Heart right ventricle (tissue), 16 donors: ENCODE measurements around the gene G0S2. TPM values are rescaled to one million over a fixed set of nuclear protein-coding genes. Genes with fewer than 3 reads are reported as not detected.

Experiments
- ATAC-seq, 8 donors: fragments of 200-7000 bp; cut with Tn5 transposase; one replicate each; pipeline ENCODE4 v1.9.1; 2020; ENCODE audit warnings: mild to moderate bottlenecking in 8 of 8, moderate library complexity in 8 of 8, moderate number of reproducible peaks in 1 of 8
- DNase-seq, 2 donors: peaks; one replicate each; pipeline ENCODE4 v3.0.0-alpha.2; 2020
- H3K27ac ChIP-seq, 10 donors: fragments of 200-600 bp; sonication (generic) in 2 of 10; one replicate each; pipeline versions ENCODE4 v1.5.0 to v1.8.0; 2020 to 2022; ENCODE audit warnings: mild to moderate bottlenecking in 3 of 10
- H3K27me3 ChIP-seq, 7 donors: fragments of 200-600 bp; one replicate each; pipeline ENCODE4 v1.8.0; 2021 to 2022; ENCODE audit warnings: mild to moderate bottlenecking in 2 of 7
- H3K36me3 ChIP-seq, 9 donors: fragments of 200-600 bp; sonication (generic) in 1 of 9; one replicate each; pipeline versions ENCODE4 v1.5.0 to v1.8.0; 2020 to 2022; ENCODE audit warnings: mild to moderate bottlenecking in 2 of 9
- H3K4me1 ChIP-seq, 9 donors: fragments of 200-600 bp; sonication (generic) in 1 of 9; one replicate each; pipeline versions ENCODE4 v1.5.0 to v1.8.0; 2020 to 2022; ENCODE audit warnings: mild to moderate bottlenecking in 4 of 9
- H3K4me3 ChIP-seq, 10 donors: fragments of 200-600 bp; sonication (generic) in 2 of 10; one replicate each; pipeline versions ENCODE4 v1.5.0 to v1.8.0; 2020 to 2022; ENCODE audit warnings: mild to moderate bottlenecking in 7 of 10, moderate library complexity in 2 of 10
- H3K9me3 ChIP-seq, 11 donors: fragments of 200-600 bp in 10 of 11; sonication (generic) in 2 of 11; one replicate each; pipeline versions ENCODE4 v1.5.0 to v1.8.0; 2013 to 2022; ENCODE audit warnings: mild to moderate bottlenecking in 2 of 11, control low read depth in 1 of 11, moderate library complexity in 1 of 11
- WGBS, 2 donors: extraction: QIAGEN DNeasy Blood & Tissue Kit; methylation state at CpG; one replicate each; pipeline ENCODE4 v1.1.7; 2013; ENCODE audit warnings: inconsistent platforms in 1 of 2; 5-methylcytosine and 5-hydroxymethylcytosine counted together
- intact Hi-C, 10 donors: fragments of 100-400 bp; cut with DNase I; formaldehyde crosslinking; loops; one replicate each; pipeline versions ENCODE4 v1.11.1 to v1.14.2; 2022
- polyA plus RNA-seq, 2 donors: library from polyadenylated mRNA; stranded (reverse); fragments of 200-250 nt; gene quantifications; one replicate each; pipeline ENCODE4 v1.2.3, GENCODE V29; 2013
- total RNA-seq, 10 donors: library from RNA; stranded (reverse); fragmentation: NEBNext Ultra II Directional in 3 of 10; extraction: Animal tissue kit (Norgen Biotek cat#: 25700) in 3 of 10; gene quantifications; one replicate each; pipeline versions ENCODE4 v1.2.1 to v1.2.4, GENCODE V29; 2021 to 2023
- TF ChIP-seq, protein P1 (sequence below), 9 donors: fragments of 200-600 bp; sonication (generic) in 2 of 9; IDR thresholded peaks; one replicate each; pipeline versions ENCODE4 v1.5.0 to v1.8.0; 2021 to 2022; ENCODE audit warnings: antibody characterized with exemption in 9 of 9, mild to moderate bottlenecking in 5 of 9, moderate library complexity in 1 of 9
- donor health status: Arrhythmogenic right ventricular cardiomyopathy.
- donor health status: ischemic (EF 13 %, LVEDD 7.1; RV severe dilation, severe dysfunction).
- donor health status: healthy with polysubstance abuse.
- donor health status: DM: no; HTN: yes; CAD: no.
- donor health status: DM: no; HTN: no; CAD: no.
- donor health status: ischemic (EF 25% LVEDD 6.9; RV normal size, moderate dysfunction).
- donor health status: ischemic (EF 25% LVEDD 5.7; RV mildly dilated, moderate dysfunction).
- donor health status: healthy.
- donor health status: DM: yes; HTN: yes; CAD: no.
- donor health status: Ischemic cardiomyopathy.
- donor health status: ischemic (EF 35%, LVEDD 5.7; RV mildly dilated, moderate dysfunction).
- donor health status: nonischemic (EF 11% LVEDD 7.7; RV severe dilation, severe dysfunction).
- donor health status: DM: yes; HTN: yes; CAD: no.
- donor health status: PGD.
- donor health status: ischemic (EF 29% LVEDD 5.4; RV normal size, mild dysfunction).
- donor health status: nonischemic (EF 23%, LVEDD 6.1; RV moderate dilation, normal function).

The G0S2 gene
- total and polyA plus RNA-seq, 12 donors: 75.3 to 491 (median 131) TPM

DNA sequence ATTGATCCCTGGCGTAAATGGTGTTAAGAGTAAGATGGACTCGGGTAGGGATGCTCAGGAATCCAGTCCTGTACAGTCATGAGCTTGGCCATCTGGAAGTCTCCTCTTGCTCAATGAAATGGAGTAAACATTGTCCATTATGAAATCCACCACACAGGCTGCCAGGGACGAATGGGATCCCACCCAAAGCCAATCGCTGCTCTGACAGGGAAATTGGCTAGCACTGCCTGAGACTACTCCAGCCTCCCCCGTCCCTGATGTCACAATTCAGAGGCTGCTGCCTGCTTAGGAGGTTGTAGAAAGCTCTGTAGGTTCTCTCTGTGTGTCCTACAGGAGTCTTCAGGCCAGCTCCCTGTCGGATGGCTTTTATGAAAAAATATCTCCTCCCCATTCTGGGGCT is 29.4 kb downstream of the G0S2 start, which contains the start of gene HSD11B1:
TSS of gene HSD11B1 (plus strand) at position 263 of the 400 bp plus-strand sequence. CDS start at position 360, 97 bp downstream.
- ATAC-seq (peak; percentile 90 to 95 (median 94)), DNase-seq (peak; percentile 61 to 66)
- 58 to 68% methylated on average over 6 of the region's 6 CpGs for WGBS, 2 donors
- Histone ChIP-seq H3K9me3 (no peaks in the 10 kb centered on the region), H3K4me3 (peak within 1 kb of the TSS in 2 of 10 donors; percentile 8 to 20), H3K4me1 (peaks cover 3 to 24% (median 12%) of the 10 kb centered on the region in 9 donors), H3K27ac (peak within 1 kb of the TSS in 6 of 10 donors; percentile 44 to 57 (median 52)), H3K27me3 (no peaks in the 10 kb centered on the region), H3K36me3 (no peaks in the 10 kb centered on the region)
- TF ChIP-seq, protein P1, sequence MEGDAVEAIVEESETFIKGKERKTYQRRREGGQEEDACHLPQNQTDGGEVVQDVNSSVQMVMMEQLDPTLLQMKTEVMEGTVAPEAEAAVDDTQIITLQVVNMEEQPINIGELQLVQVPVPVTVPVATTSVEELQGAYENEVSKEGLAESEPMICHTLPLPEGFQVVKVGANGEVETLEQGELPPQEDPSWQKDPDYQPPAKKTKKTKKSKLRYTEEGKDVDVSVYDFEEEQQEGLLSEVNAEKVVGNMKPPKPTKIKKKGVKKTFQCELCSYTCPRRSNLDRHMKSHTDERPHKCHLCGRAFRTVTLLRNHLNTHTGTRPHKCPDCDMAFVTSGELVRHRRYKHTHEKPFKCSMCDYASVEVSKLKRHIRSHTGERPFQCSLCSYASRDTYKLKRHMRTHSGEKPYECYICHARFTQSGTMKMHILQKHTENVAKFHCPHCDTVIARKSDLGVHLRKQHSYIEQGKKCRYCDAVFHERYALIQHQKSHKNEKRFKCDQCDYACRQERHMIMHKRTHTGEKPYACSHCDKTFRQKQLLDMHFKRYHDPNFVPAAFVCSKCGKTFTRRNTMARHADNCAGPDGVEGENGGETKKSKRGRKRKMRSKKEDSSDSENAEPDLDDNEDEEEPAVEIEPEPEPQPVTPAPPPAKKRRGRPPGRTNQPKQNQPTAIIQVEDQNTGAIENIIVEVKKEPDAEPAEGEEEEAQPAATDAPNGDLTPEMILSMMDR (IDR thresholded peaks at IDR 0.05): no peak
- intact Hi-C loops: no loop called here

- ATAC-seq: peak in 7 of 8 donors; percentile 32 to 65 (median 56)
- intact Hi-C loops: loop anchor here in 1 of 10 donors (5.0 kb wide), 1 partner anchor 42 kb away; no protein-coding TSS in a partner anchor
Observed at GRCh38 chr1:209705033-209705598, 29.9 kb downstream of the G0S2 start.

DNA sequence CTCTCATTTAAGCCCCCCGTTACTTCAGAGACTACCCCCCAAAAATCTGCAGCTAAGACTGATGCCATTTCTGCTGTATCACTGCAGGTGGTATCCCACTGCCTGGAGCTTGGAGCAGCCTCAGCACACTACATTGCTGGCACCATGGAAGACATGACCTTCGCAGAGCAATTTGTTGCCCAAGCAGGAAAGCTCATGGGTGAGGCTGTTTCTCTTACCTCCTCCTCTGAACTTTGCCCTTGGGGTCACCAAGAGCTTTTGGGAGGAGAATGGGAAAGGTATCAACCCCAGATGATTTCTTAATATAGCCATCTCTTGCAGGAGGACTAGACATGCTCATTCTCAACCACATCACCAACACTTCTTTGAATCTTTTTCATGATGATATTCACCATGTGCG is 31.4 kb downstream of the G0S2 start:
- WGBS, 2 donors: 91 to 93% methylated on average over 3 of the region's 3 CpGs
- no peak for ATAC-seq

More at GRCh38 chr1:209705033-209705598, 29.9 kb downstream of the G0S2 start:
- H3K27me3 ChIP-seq: no peaks in the 10 kb centered on the region
- H3K36me3 ChIP-seq: no peaks in the 10 kb centered on the region
- H3K4me3 ChIP-seq: peak overlapping the region in 2 of 10 donors; percentile 8 to 20
- peak overlapping the region in 6 of 10 donors; percentile 44 to 57 (median 52) for H3K27ac ChIP-seq
- 80 to 93% methylated on average over 2 of the region's 2 CpGs for WGBS, 2 donors
- TF ChIP-seq, protein P1 (IDR thresholded peaks at IDR 0.05): no peak
- peaks cover 3 to 24% (median 12%) of the 10 kb centered on the region in 9 donors for H3K4me1 ChIP-seq
- H3K9me3 ChIP-seq: no peaks in the 10 kb centered on the region
- DNase-seq: no peak

DNA sequence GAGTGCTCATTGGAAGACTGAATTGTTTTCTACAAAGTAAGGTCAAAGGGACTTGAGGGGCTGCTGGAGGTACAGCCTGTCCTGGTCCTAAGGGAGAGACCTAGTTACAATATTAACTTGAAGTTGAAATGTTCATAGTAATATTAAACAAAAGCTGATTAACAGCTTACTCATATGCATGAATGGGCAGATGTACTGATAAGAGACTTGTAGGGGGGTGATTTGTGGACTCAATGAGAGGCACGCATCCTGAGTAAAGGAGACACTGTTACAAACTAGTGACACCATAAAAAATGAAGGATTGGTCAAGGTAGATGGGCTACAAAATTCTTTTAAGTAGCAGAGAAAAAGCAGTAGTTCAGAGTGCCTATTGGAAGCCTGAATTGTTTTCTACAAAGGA is 32.1 kb downstream of the G0S2 start:
- H3K9me3 ChIP-seq: no peaks in the 10 kb centered on the region
- intact Hi-C loops: loop anchor here in 1 of 10 donors (5.0 kb wide), 1 partner anchor 40 kb away; no protein-coding TSS in a partner anchor
- H3K4me3 ChIP-seq: no peak overlapping the region
- WGBS, 2 donors: 89% methylated on average over 1 of the region's 1 CpG
- no peak for DNase-seq
- H3K36me3 ChIP-seq: no peaks in the 10 kb centered on the region
- no peak overlapping the region for H3K27ac ChIP-seq
- ATAC-seq: no peak
- TF ChIP-seq, protein P1 (IDR thresholded peaks at IDR 0.05): no peak
- no peaks in the 10 kb centered on the region for H3K27me3 ChIP-seq
- peaks cover 3 to 24% (median 12%) of the 10 kb centered on the region in 9 donors for H3K4me1 ChIP-seq

More for the DNA sequence above, 31.4 kb downstream of the G0S2 start:
- intact Hi-C loops: loop anchor here in 1 of 10 donors (5.0 kb wide), 1 partner anchor 41 kb away; no protein-coding TSS in a partner anchor
- no peaks in the 10 kb centered on the region for H3K36me3 ChIP-seq
- no peaks in the 10 kb centered on the region for H3K27me3 ChIP-seq
- no peak overlapping the region for H3K4me3 ChIP-seq
- H3K4me1 ChIP-seq: peaks cover 3 to 24% (median 12%) of the 10 kb centered on the region in 9 donors
- no peak overlapping the region for H3K27ac ChIP-seq
- H3K9me3 ChIP-seq: no peaks in the 10 kb centered on the region
- TF ChIP-seq, protein P1 (IDR thresholded peaks at IDR 0.05): no peak
- no peak for DNase-seq
